HEK293 (cell line): Measurements from ENCODE around the gene YDJC.
A peak's percentile ranks its signal among the peaks of the same experiment; 100 is the strongest.

Experiments used
- CTCF ChIA-PET: fragments of 350-600 bp; formaldehyde crosslinking; extraction: SDS; loops from one replicate; lab custom pipeline; 2021; ENCODE audit warnings: antibody characterized with exemption; lab: Yijun Ruan, JAX
- POLR2A ChIA-PET: fragments of 300-600 bp; formaldehyde crosslinking; extraction: SDS; loops from one replicate; lab custom pipeline; 2020; ENCODE audit warnings: antibody characterized with exemption, inconsistent platforms; lab: Yijun Ruan, JAX
- H3K27ac ChIP-seq: fragments of 200-500 bp; sonication (Bioruptor generic); 2 replicates; pipeline ENCODE4 v1.5.1; 2014; ENCODE audit warnings: low read depth, low read length, control low read depth, inconsistent platforms; ENCODE audit errors: extremely low read depth
- H3K36me3 ChIP-seq, 2 experiments: fragments of 200-500 bp in 1 of 2; sonication (Bioruptor generic) in 1 of 2; 1 replicate in 1 of 2; 2 replicates in 1 of 2; pipeline ENCODE4 v1.5.1; 2014 to 2017; ENCODE audit warnings: inconsistent platforms in 2 of 2, low read length in 2 of 2; ENCODE audit not compliant: control insufficient read depth in 2 of 2, insufficient read depth in 1 of 2
- H3K4me1 ChIP-seq: fragments of 200-500 bp; sonication (Bioruptor generic); 2 replicates; pipeline ENCODE4 v1.5.1; 2014; ENCODE audit warnings: mild to moderate bottlenecking, low read length, inconsistent platforms; ENCODE audit not compliant: control insufficient read depth, insufficient read depth
- H3K4me3 ChIP-seq: 2 replicates; pipeline ENCODE4 v1.5.1; 2011; ENCODE audit warnings: low read depth, mild to moderate bottlenecking, control low read depth, low read length, moderate library complexity
- H3K9me3 ChIP-seq: fragments of 200-500 bp; sonication (Bioruptor generic); 2 replicates; pipeline ENCODE4 v1.5.1; 2014; ENCODE audit warnings: low read depth, low read length, inconsistent platforms; ENCODE audit not compliant: control insufficient read depth, insufficient read depth
- BCL11A ChIP-seq: fragments of 450-650 bp; formaldehyde crosslinking; IDR thresholded peaks from 2 replicates; pipeline ENCODE4 v1.5.1; 2016; ENCODE audit warnings: low read depth, missing biosample characterization, missing genetic modification characterization
- GLIS1 ChIP-seq: fragments of 450-650 bp; formaldehyde crosslinking; IDR thresholded peaks from 2 replicates; pipeline ENCODE4 v1.5.1; 2016; ENCODE audit warnings: missing biosample characterization, missing genetic modification characterization
- GLIS2 ChIP-seq: fragments of 450-650 bp; formaldehyde crosslinking; IDR thresholded peaks from 2 replicates; pipeline ENCODE4 v1.5.1; 2016; ENCODE audit warnings: missing biosample characterization, missing genetic modification characterization
- IKZF3 ChIP-seq: fragments of 450-650 bp; IDR thresholded peaks from 2 replicates; pipeline ENCODE4 v1.5.0; 2018; ENCODE audit warnings: missing biosample characterization, mild to moderate bottlenecking, missing genetic modification characterization, moderate library complexity
- KLF1 ChIP-seq: fragments of 450-650 bp; formaldehyde crosslinking; IDR thresholded peaks from 2 replicates; pipeline ENCODE4 v1.5.1; 2016; ENCODE audit warnings: missing biosample characterization, missing genetic modification characterization
- MZF1 ChIP-seq: fragments of 450-650 bp; formaldehyde crosslinking; IDR thresholded peaks from 2 replicates; pipeline ENCODE4 v1.5.1; 2017; ENCODE audit warnings: missing biosample characterization, missing genetic modification characterization, borderline replicate concordance
- SETDB1 ChIP-seq: IDR thresholded peaks from one replicate; pipeline ENCODE4 v1.6.1; 2017; ENCODE audit warnings: mild to moderate bottlenecking, low read length, moderate library complexity, mixed read lengths; ENCODE audit not compliant: insufficient read length
- ZBTB7A ChIP-seq: fragments of 450-650 bp; formaldehyde crosslinking; IDR thresholded peaks from 2 replicates; pipeline ENCODE4 v1.5.1; 2016; ENCODE audit warnings: low read depth, missing biosample characterization, missing genetic modification characterization
- ZFP69B ChIP-seq: fragments of 450-650 bp; formaldehyde crosslinking; IDR thresholded peaks from 2 replicates; pipeline ENCODE4 v1.5.1; 2016; ENCODE audit warnings: missing biosample characterization, missing genetic modification characterization
- ZIC2 ChIP-seq: fragments of 450-650 bp; formaldehyde crosslinking; IDR thresholded peaks from 2 replicates; pipeline ENCODE4 v1.5.1; 2016; ENCODE audit warnings: missing biosample characterization, missing genetic modification characterization
- ZNF133 ChIP-seq: fragments of 450-650 bp; formaldehyde crosslinking; IDR thresholded peaks from 2 replicates; pipeline ENCODE4 v1.5.1; 2016; ENCODE audit warnings: missing biosample characterization, missing genetic modification characterization
- ZNF138 ChIP-seq: fragments of 450-650 bp; formaldehyde crosslinking; IDR thresholded peaks from 2 replicates; pipeline ENCODE4 v1.5.1; 2016; ENCODE audit warnings: missing biosample characterization, missing genetic modification characterization, borderline replicate concordance
- ZNF155 ChIP-seq: fragments of 450-650 bp; formaldehyde crosslinking; IDR thresholded peaks from 2 replicates; pipeline ENCODE4 v1.5.1; 2016; ENCODE audit warnings: missing biosample characterization, missing genetic modification characterization
- ZNF214 ChIP-seq: fragments of 450-650 bp; formaldehyde crosslinking; IDR thresholded peaks from 2 replicates; pipeline ENCODE4 v1.5.1; 2017; ENCODE audit warnings: missing biosample characterization, mild to moderate bottlenecking, missing genetic modification characterization, borderline replicate concordance
- ZNF266 ChIP-seq: fragments of 450-650 bp; formaldehyde crosslinking; IDR thresholded peaks from 2 replicates; pipeline ENCODE4 v1.5.1; 2016; ENCODE audit warnings: missing biosample characterization, missing genetic modification characterization, low read depth
- ZNF350 ChIP-seq: fragments of 450-650 bp; formaldehyde crosslinking; IDR thresholded peaks from 2 replicates; pipeline ENCODE4 v1.5.0; 2017; ENCODE audit warnings: missing biosample characterization, mild to moderate bottlenecking, missing genetic modification characterization
- ZNF394 ChIP-seq: fragments of 450-650 bp; formaldehyde crosslinking; IDR thresholded peaks from 2 replicates; pipeline ENCODE4 v1.5.1; 2016; ENCODE audit warnings: missing biosample characterization, missing genetic modification characterization, mild to moderate bottlenecking, moderate library complexity, borderline replicate concordance
- ZNF404 ChIP-seq: fragments of 450-650 bp; formaldehyde crosslinking; IDR thresholded peaks from 2 replicates; pipeline ENCODE4 v1.5.1; 2017; ENCODE audit warnings: missing biosample characterization, missing genetic modification characterization
- ZNF548 ChIP-seq: fragments of 450-650 bp; formaldehyde crosslinking; IDR thresholded peaks from 2 replicates; pipeline ENCODE4 v1.5.1; 2016; ENCODE audit warnings: missing biosample characterization, missing genetic modification characterization
- ZNF560 ChIP-seq: fragments of 450-650 bp; formaldehyde crosslinking; IDR thresholded peaks from 2 replicates; pipeline ENCODE4 v1.5.1; 2017; ENCODE audit warnings: missing biosample characterization, missing genetic modification characterization, borderline replicate concordance
- ZNF624 ChIP-seq: fragments of 450-650 bp; formaldehyde crosslinking; IDR thresholded peaks from 2 replicates; pipeline ENCODE4 v1.5.1; 2017; ENCODE audit warnings: missing biosample characterization, missing genetic modification characterization
- ZNF660 ChIP-seq: fragments of 450-650 bp; IDR thresholded peaks from 2 replicates; pipeline ENCODE4 v1.5.1; 2018; ENCODE audit warnings: missing biosample characterization, mild to moderate bottlenecking, missing genetic modification characterization
- ZNF664 ChIP-seq: fragments of 450-650 bp; formaldehyde crosslinking; IDR thresholded peaks from 2 replicates; pipeline ENCODE4 v1.5.1; 2016; ENCODE audit warnings: missing biosample characterization, missing genetic modification characterization
- ZNF792 ChIP-seq: fragments of 450-650 bp; formaldehyde crosslinking; IDR thresholded peaks from 2 replicates; pipeline ENCODE4 v1.5.1; 2016; ENCODE audit warnings: missing biosample characterization, missing genetic modification characterization
- ZSCAN23 ChIP-seq: fragments of 450-650 bp; formaldehyde crosslinking; IDR thresholded peaks from 2 replicates; pipeline ENCODE4 v1.5.1; 2016; ENCODE audit warnings: missing biosample characterization, missing genetic modification characterization
- TF ChIP-seq, protein P1 (sequence below): fragments of 450-650 bp; IDR thresholded peaks from 2 replicates; pipeline ENCODE4 v1.5.1; 2018; ENCODE audit warnings: missing biosample characterization, mild to moderate bottlenecking, missing genetic modification characterization
- TF ChIP-seq, protein P2 (sequence below): fragments of 450-650 bp; formaldehyde crosslinking; IDR thresholded peaks from 2 replicates; pipeline ENCODE4 v1.5.1; 2016; ENCODE audit warnings: missing biosample characterization, missing genetic modification characterization
- TF ChIP-seq, protein P3 (sequence below): fragments of 450-650 bp; formaldehyde crosslinking; IDR thresholded peaks from 2 replicates; pipeline ENCODE4 v1.5.1; 2016; ENCODE audit warnings: missing biosample characterization, missing genetic modification characterization
- TF ChIP-seq, protein P4 (sequence below): fragments of 450-650 bp; formaldehyde crosslinking; IDR thresholded peaks from 2 replicates; pipeline ENCODE4 v1.5.1; 2016; ENCODE audit warnings: missing biosample characterization, missing genetic modification characterization, borderline replicate concordance

YDJC gene

DNA sequence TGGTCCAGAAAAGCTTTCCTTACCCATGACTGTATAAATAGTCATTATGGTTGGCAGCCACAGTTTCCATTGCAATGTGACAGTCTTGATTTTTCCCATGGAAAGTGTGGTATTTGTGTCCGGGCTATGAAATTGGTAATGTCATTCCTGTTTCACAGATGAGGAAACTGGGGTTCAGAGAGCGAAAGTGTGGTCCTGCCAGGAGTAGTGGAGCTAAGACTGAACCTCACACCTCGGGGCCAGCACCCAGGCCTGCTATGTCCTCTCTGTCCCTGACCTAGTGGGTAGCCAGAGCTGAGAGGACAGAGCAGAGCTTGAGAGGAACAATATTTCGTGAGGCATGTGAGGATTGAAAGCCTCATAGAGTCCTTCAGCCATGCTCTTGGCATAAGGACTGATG, 1.2 kb upstream of the YDJC start:
- no peak overlapping the region for H3K4me3 ChIP-seq
- no peak overlapping the region for H3K27ac ChIP-seq
- no peaks in the 10 kb centered on the region for H3K9me3 ChIP-seq
- POLR2A ChIA-PET = interaction anchor here (0.7 to 2.6 kb wide), 4 partner anchors 11 to 590 kb away, joined by 3 to 24 read pairs (median 6); partner anchors contain the start of gene SDF2L1
- CTCF ChIA-PET = interaction anchor here (1.0 to 5.1 kb wide), 7 partner anchors 8 to 56 kb away, joined by 3 to 109 read pairs (median 9); partner anchors contain the start of gene SDF2L1
- TF ChIP-seq ZFP69B (tag by site-specific recombination) (no peak), ZNF792 (tag by site-specific recombination) (no peak), MZF1 (tag by site-specific recombination) (no peak), ZNF155 (tag by site-specific recombination) (no peak), SETDB1 (no peak), ZNF660 (tag by site-specific recombination) (no peak), ZNF266 (tag by site-specific recombination) (no peak), ZNF548 (tag by site-specific recombination) (no peak), ZNF394 (no peak), BCL11A (tag by site-specific recombination) (no peak), ZIC2 (tag by site-specific recombination) (no peak), ZNF560 (no peak), ZNF404 (tag by site-specific recombination) (no peak)
- TF ChIP-seq, protein P1, sequence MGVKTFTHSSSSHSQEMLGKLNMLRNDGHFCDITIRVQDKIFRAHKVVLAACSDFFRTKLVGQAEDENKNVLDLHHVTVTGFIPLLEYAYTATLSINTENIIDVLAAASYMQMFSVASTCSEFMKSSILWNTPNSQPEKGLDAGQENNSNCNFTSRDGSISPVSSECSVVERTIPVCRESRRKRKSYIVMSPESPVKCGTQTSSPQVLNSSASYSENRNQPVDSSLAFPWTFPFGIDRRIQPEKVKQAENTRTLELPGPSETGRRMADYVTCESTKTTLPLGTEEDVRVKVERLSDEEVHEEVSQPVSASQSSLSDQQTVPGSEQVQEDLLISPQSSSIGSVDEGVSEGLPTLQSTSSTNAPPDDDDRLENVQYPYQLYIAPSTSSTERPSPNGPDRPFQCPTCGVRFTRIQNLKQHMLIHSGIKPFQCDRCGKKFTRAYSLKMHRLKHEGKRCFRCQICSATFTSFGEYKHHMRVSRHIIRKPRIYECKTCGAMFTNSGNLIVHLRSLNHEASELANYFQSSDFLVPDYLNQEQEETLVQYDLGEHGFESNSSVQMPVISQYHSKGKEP (tag by site-specific recombination) = no peak
- TF ChIP-seq, protein P2, sequence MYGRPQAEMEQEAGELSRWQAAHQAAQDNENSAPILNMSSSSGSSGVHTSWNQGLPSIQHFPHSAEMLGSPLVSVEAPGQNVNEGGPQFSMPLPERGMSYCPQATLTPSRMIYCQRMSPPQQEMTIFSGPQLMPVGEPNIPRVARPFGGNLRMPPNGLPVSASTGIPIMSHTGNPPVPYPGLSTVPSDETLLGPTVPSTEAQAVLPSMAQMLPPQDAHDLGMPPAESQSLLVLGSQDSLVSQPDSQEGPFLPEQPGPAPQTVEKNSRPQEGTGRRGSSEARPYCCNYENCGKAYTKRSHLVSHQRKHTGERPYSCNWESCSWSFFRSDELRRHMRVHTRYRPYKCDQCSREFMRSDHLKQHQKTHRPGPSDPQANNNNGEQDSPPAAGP (tag by site-specific recombination) = no peak
- TF ChIP-seq, protein P3, sequence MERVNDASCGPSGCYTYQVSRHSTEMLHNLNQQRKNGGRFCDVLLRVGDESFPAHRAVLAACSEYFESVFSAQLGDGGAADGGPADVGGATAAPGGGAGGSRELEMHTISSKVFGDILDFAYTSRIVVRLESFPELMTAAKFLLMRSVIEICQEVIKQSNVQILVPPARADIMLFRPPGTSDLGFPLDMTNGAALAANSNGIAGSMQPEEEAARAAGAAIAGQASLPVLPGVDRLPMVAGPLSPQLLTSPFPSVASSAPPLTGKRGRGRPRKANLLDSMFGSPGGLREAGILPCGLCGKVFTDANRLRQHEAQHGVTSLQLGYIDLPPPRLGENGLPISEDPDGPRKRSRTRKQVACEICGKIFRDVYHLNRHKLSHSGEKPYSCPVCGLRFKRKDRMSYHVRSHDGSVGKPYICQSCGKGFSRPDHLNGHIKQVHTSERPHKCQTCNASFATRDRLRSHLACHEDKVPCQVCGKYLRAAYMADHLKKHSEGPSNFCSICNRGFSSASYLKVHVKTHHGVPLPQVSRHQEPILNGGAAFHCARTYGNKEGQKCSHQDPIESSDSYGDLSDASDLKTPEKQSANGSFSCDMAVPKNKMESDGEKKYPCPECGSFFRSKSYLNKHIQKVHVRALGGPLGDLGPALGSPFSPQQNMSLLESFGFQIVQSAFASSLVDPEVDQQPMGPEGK (tag by site-specific recombination) = no peak
- peaks cover 0 to 28% of the 10 kb centered on the region in 2 experiments; a peak in 1 of 3 replicates for H3K36me3 ChIP-seq
- no peaks in the 10 kb centered on the region for H3K4me1 ChIP-seq

DNA sequence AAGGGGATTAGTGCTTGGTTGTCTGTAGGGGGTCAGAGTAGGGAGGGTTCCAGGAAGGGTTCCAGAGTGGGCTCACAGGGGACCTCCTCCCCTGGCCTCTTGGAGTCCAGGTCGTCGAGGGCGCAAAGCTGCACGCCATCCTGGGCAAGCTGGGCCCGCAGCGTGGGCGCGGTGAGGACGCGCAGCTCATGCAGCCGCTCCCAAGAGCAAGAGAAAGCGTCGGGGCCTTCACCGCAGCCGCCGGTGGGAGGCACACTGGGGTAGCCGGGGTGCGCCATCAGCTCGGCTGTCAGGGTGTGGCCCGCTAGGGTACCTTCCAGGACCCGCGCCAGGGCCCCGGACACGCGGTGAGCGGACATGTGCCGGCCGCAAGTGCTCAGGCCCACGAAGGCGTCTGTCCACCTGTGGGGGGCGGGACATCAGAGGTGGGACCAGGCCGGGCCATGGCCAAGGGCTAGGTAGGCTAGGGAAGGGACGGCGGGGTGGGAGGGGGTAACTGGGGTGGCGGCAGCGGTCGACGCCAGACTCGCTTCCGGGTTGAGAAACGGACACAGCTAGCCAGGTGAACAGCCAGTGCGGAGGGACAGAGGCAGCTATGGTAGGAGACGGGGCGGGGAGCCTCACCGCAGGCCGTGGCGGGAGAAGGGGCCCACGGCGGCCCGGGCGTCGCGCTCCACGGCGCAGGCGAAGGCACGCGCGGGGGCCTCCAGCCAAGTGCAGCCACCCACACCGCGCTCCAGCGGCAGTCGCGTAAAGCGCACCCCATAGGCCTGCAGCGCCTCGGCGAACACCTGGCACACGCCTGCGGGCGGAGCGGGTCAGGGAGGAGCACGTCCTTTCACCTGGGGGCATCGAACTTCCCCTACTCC, 1.2 kb downstream of the YDJC start:
- CTCF ChIA-PET = interaction anchor here (0.5 to 5.7 kb wide), 20 partner anchors 8 to 66 kb away, joined by 3 to 109 read pairs (median 4); partner anchors contain the start of gene SDF2L1
- peak overlapping the region; percentile 76; the same call in 1 of the 2 replicates for H3K27ac ChIP-seq
- no peaks in the 10 kb centered on the region for H3K4me1 ChIP-seq
- H3K4me3 ChIP-seq = peak overlapping the region; percentile 87
- peaks cover 0 to 39% of the 10 kb centered on the region in 2 experiments; a peak in 1 of 3 replicates for H3K36me3 ChIP-seq
- POLR2A ChIA-PET = interaction anchor here (0.8 to 2.5 kb wide), 11 partner anchors 9 to 60 kb away, joined by 3 to 50 read pairs (median 6); partner anchors contain the start of gene SDF2L1
- H3K9me3 ChIP-seq = no peaks in the 10 kb centered on the region
- TF ChIP-seq ZNF624 (tag by site-specific recombination) = no peak
- no peak for TF ChIP-seq ZNF350 (tag by site-specific recombination)
- no peak for TF ChIP-seq ZSCAN23 (tag by site-specific recombination)
- TF ChIP-seq ZNF138 (tag by site-specific recombination) = no peak
- 0 out of 2 replicates have a peak, but pooled peaks have one; percentile 81 for TF ChIP-seq KLF1 (tag by site-specific recombination)
- TF ChIP-seq, protein P4, sequence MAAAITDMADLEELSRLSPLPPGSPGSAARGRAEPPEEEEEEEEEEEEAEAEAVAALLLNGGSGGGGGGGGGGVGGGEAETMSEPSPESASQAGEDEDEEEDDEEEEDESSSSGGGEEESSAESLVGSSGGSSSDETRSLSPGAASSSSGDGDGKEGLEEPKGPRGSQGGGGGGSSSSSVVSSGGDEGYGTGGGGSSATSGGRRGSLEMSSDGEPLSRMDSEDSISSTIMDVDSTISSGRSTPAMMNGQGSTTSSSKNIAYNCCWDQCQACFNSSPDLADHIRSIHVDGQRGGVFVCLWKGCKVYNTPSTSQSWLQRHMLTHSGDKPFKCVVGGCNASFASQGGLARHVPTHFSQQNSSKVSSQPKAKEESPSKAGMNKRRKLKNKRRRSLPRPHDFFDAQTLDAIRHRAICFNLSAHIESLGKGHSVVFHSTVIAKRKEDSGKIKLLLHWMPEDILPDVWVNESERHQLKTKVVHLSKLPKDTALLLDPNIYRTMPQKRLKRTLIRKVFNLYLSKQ = no peak
- TF ChIP-seq IKZF3 (tag by site-specific recombination) = no peak
- no peak for TF ChIP-seq ZNF664 (tag by site-specific recombination)
- TF ChIP-seq GLIS1 (tag by site-specific recombination) = peak; percentile 17; the same call in 1 of the 2 replicates
- no peak for TF ChIP-seq GLIS2
- TF ChIP-seq ZBTB7A (tag by site-specific recombination) = 0 out of 2 replicates have a peak, but pooled peaks have one; percentile 68
- TF ChIP-seq ZNF214 (tag by site-specific recombination) = no peak
- TF ChIP-seq ZNF133 (tag by site-specific recombination) = no peak
